H1 (cell line): ENCODE data around the gene COLEC12. TPM values are rescaled to one million over a fixed set of nuclear protein-coding genes. Genes with fewer than 3 reads are reported as not detected.

ENCODE experiments used
- CTCF ChIA-PET: fragments of 300-600 bp; sonication (Branson Sonifier 250); formaldehyde crosslinking; loops from one replicate; lab custom pipeline; 2021; ENCODE audit not compliant: partially characterized antibody; lab: Charles Lee
- POLR2A ChIA-PET: fragments of 300-600 bp; sonication (Branson Sonifier 250); formaldehyde crosslinking; loops from one replicate; lab custom pipeline; 2021; ENCODE audit warnings: inconsistent platforms; ENCODE audit not compliant: partially characterized antibody; lab: Charles Lee
- DNase-seq, 2 experiments: peaks; one replicate each; pipeline versions ENCODE4 v3.0.0 to v3.0.0-alpha.2; 2010 to 2022; ENCODE audit warnings: low spot score in 2 of 2, low read depth in 1 of 2, mixed read lengths in 1 of 2
- FAIRE-seq: peaks from 2 replicates; lab custom pipeline; 2011; peaks lifted over from hg19 to GRCh38; lab: Jason Lieb, UNC
- H2AFZ ChIP-seq: 2 replicates; pipeline ENCODE4 v1.8.1; 2012; ENCODE audit warnings: low read length, inconsistent platforms
- H2AK5ac ChIP-seq: 2 replicates; pipeline ENCODE4 v1.6.1; 2013; ENCODE audit warnings: low read depth, low read length
- H2BK120ac ChIP-seq: replicated peaks from 2 replicates; pipeline ENCODE3; 2013; ENCODE audit warnings: low read depth, low read length, inconsistent platforms
- H2BK12ac ChIP-seq: 2 replicates; pipeline ENCODE4 v1.6.1; 2013; ENCODE audit warnings: low read depth, low read length
- H2BK15ac ChIP-seq: 2 replicates; pipeline ENCODE4 v1.6.1; 2013; ENCODE audit warnings: low read length
- H2BK20ac ChIP-seq: 2 replicates; pipeline ENCODE4 v1.6.1; 2013; ENCODE audit warnings: low read length
- H2BK5ac ChIP-seq: 2 replicates; pipeline ENCODE4 v1.6.1; 2013; ENCODE audit warnings: low read depth, low read length
- H3K14ac ChIP-seq: 2 replicates; pipeline ENCODE4 v1.6.1; 2013; ENCODE audit warnings: inconsistent platforms; ENCODE audit not compliant: insufficient read length
- H3K18ac ChIP-seq: 2 replicates; pipeline ENCODE4 v1.6.1; 2013; ENCODE audit warnings: low read length; ENCODE audit errors: extremely low read depth
- H3K23ac ChIP-seq: 2 replicates; pipeline ENCODE4 v1.6.1; 2013; ENCODE audit warnings: inconsistent platforms; ENCODE audit not compliant: insufficient read length
- H3K23me2 ChIP-seq: 2 replicates; pipeline ENCODE4 v1.6.1; 2013; ENCODE audit warnings: low read depth, low read length
- H3K27ac ChIP-seq: 2 replicates; pipeline ENCODE4 v1.6.1; 2011; ENCODE audit warnings: low read depth, low read length, inconsistent platforms
- H3K27me3 ChIP-seq, 4 experiments: replicated peaks in 1 of 4; 1 replicate in 1 of 4; 2 replicates in 3 of 4; pipeline versions ENCODE4 v1.6.1 to v1.8.1; 2011 to 2013; ENCODE audit warnings: low read length in 3 of 4, mild to moderate bottlenecking in 3 of 4, inconsistent platforms in 2 of 4, mixed read lengths in 2 of 4, moderate library complexity in 1 of 4; ENCODE audit not compliant: control insufficient read depth in 3 of 4, insufficient read depth in 3 of 4; ENCODE audit errors: extremely low read depth in 1 of 4
- H3K36me3 ChIP-seq, 4 experiments: 2 replicates each; pipeline versions ENCODE4 v1.6.1 to v1.8.1; 2011 to 2013; ENCODE audit warnings: mild to moderate bottlenecking in 4 of 4, low read length in 3 of 4, moderate library complexity in 2 of 4, control low read depth in 1 of 4, inconsistent platforms in 1 of 4; ENCODE audit not compliant: insufficient read depth in 4 of 4, control insufficient read depth in 2 of 4
- H3K4ac ChIP-seq: replicated peaks from 2 replicates; pipeline ENCODE3; 2013; ENCODE audit warnings: low read length, low read depth, mixed read lengths, inconsistent platforms; ENCODE audit not compliant: insufficient read length
- H3K4me1 ChIP-seq, 4 experiments: replicated peaks in 1 of 4; 1 replicate in 1 of 4; 2 replicates in 3 of 4; pipeline versions ENCODE4 v1.6.1 to v1.8.1; 2011 to 2013; ENCODE audit warnings: low read length in 3 of 4, inconsistent platforms in 2 of 4, mixed read lengths in 1 of 4; ENCODE audit not compliant: insufficient read depth in 4 of 4, control insufficient read depth in 3 of 4
- H3K4me2 ChIP-seq, 2 experiments: 2 replicates each; pipeline versions ENCODE4 v1.6.1 to v1.8.1; 2011 to 2013; ENCODE audit warnings: low read depth in 2 of 2, low read length in 2 of 2, control low read depth in 1 of 2, inconsistent platforms in 1 of 2, mild to moderate bottlenecking in 1 of 2; ENCODE audit not compliant: insufficient read depth in 1 of 2
- H3K4me3 ChIP-seq, 4 experiments: fragments of 200-600, 300-600 bp in 1 of 4; sonication (generic), shearing (Covaris generic), sonication (Bioruptor Twin) in 1 of 4; 2 replicates each; pipeline versions ENCODE4 v1.5.1 to v1.8.1; 2011 to 2016; ENCODE audit warnings: low read length in 4 of 4, low read depth in 3 of 4, control low read depth in 2 of 4, inconsistent platforms in 2 of 4, mild to moderate bottlenecking in 2 of 4, mixed read lengths in 1 of 4, moderate library complexity in 1 of 4; ENCODE audit not compliant: insufficient read depth in 2 of 4; ENCODE audit errors: extremely low read depth in 1 of 4
- H3K56ac ChIP-seq: replicated peaks from 2 replicates; pipeline ENCODE3; 2013; ENCODE audit warnings: low read depth, mild to moderate bottlenecking, mixed read lengths, low read length, inconsistent platforms; ENCODE audit not compliant: insufficient read length
- H3K79me1 ChIP-seq: 2 replicates; pipeline ENCODE4 v1.6.1; 2013; ENCODE audit warnings: low read depth, low read length, control low read depth
- H3K79me2 ChIP-seq, 2 experiments: 2 replicates each; pipeline versions ENCODE4 v1.6.1 to v1.8.1; 2012 to 2013; ENCODE audit warnings: low read length in 2 of 2, mild to moderate bottlenecking in 2 of 2, inconsistent platforms in 1 of 2; ENCODE audit not compliant: insufficient read depth in 2 of 2, control insufficient read depth in 1 of 2
- H3K9ac ChIP-seq, 4 experiments: replicated peaks in 1 of 4; 1 replicate in 1 of 4; 2 replicates in 3 of 4; pipeline versions ENCODE4 v1.6.1 to v1.8.1; 2011 to 2013; ENCODE audit warnings: low read depth in 3 of 4, low read length in 3 of 4, control low read depth in 2 of 4, mild to moderate bottlenecking in 2 of 4, moderate library complexity in 2 of 4, inconsistent platforms in 1 of 4; ENCODE audit errors: extremely low read depth in 1 of 4
- H3K9me3 ChIP-seq, 2 experiments: 2 replicates each; pipeline versions ENCODE4 v1.6.1 to v1.8.1; 2012 to 2013; ENCODE audit warnings: mild to moderate bottlenecking in 2 of 2, moderate library complexity in 2 of 2, control low read depth in 1 of 2, inconsistent platforms in 1 of 2, low read depth in 1 of 2, low read length in 1 of 2, mixed read lengths in 1 of 2; ENCODE audit not compliant: insufficient read depth in 2 of 2
- H4K20me1 ChIP-seq, 2 experiments: replicated peaks in 1 of 2; 2 replicates each; pipeline versions ENCODE3 to v1.8.1; 2011 to 2013; ENCODE audit warnings: inconsistent platforms in 2 of 2, low read length in 2 of 2, mild to moderate bottlenecking in 1 of 2; ENCODE audit not compliant: insufficient read depth in 2 of 2, control insufficient read depth in 1 of 2
- H4K5ac ChIP-seq: 2 replicates; pipeline ENCODE4 v1.6.1; 2013; ENCODE audit warnings: low read length, low read depth, mixed read lengths, inconsistent platforms; ENCODE audit not compliant: insufficient read length
- H4K8ac ChIP-seq: 2 replicates; pipeline ENCODE4 v1.8.0; 2013; ENCODE audit warnings: mild to moderate bottlenecking, moderate library complexity, low read length, inconsistent platforms; ENCODE audit not compliant: insufficient read depth; ENCODE audit errors: extremely low read depth
- H4K91ac ChIP-seq: replicated peaks from 2 replicates; pipeline ENCODE3; 2013; ENCODE audit warnings: low read length, mixed read lengths, inconsistent platforms; ENCODE audit not compliant: insufficient read length
- CEBPB ChIP-seq: IDR thresholded peaks from 2 replicates; pipeline ENCODE4 v1.6.1; 2012; ENCODE audit warnings: low read depth, low read length
- CREB1 ChIP-seq: IDR thresholded peaks from 2 replicates; pipeline ENCODE4 v1.6.1; 2012; ENCODE audit warnings: inconsistent platforms
- CTBP2 ChIP-seq: IDR thresholded peaks from 2 replicates; pipeline ENCODE4 v1.7.0; 2011; ENCODE audit warnings: borderline replicate concordance, mild to moderate bottlenecking, moderate library complexity, mixed read lengths, low read length; ENCODE audit not compliant: insufficient read depth, insufficient read length
- CTCF ChIP-seq, 3 experiments: IDR thresholded peaks; 1 replicate in 2 of 3; 2 replicates in 1 of 3; pipeline versions ENCODE4 v1.5.1 to v1.6.1; 2011; ENCODE audit warnings: low read length in 3 of 3, mild to moderate bottlenecking in 3 of 3, inconsistent platforms in 2 of 3, low read depth in 1 of 3, moderate library complexity in 1 of 3; ENCODE audit not compliant: insufficient read depth in 1 of 3; ENCODE audit errors: control extremely low read depth in 1 of 3
- EP300 ChIP-seq, 2 experiments: IDR thresholded peaks; 1 replicate in 1 of 2; 2 replicates in 1 of 2; pipeline ENCODE4 v1.6.1; 2011 to 2012; ENCODE audit warnings: low read depth in 2 of 2, low read length in 2 of 2, mild to moderate bottlenecking in 2 of 2, borderline replicate concordance in 1 of 2, inconsistent platforms in 1 of 2, moderate library complexity in 1 of 2
- POLR2A ChIP-seq, 2 experiments: IDR thresholded peaks; 1 replicate in 1 of 2; 2 replicates in 1 of 2; pipeline ENCODE4 v1.6.1; 2011; ENCODE audit warnings: low read depth in 2 of 2, low read length in 2 of 2, mild to moderate bottlenecking in 2 of 2; ENCODE audit errors: control extremely low read depth in 1 of 2
- RFX5 ChIP-seq: IDR thresholded peaks from 2 replicates; pipeline ENCODE4 v1.6.1; 2011; ENCODE audit warnings: low read depth, low read length, improper control_type of control experiment, borderline replicate concordance
- SIN3A ChIP-seq, 2 experiments: IDR thresholded peaks in 1 of 2; conservative IDR thresholded peaks in 1 of 2; 2 replicates each; pipeline ENCODE4 v1.6.1; 2011 to 2012; ENCODE audit warnings: low read length in 2 of 2, improper control_type of control experiment in 1 of 2, low read depth in 1 of 2, mild to moderate bottlenecking in 1 of 2
- SIRT6 ChIP-seq: IDR thresholded peaks from one replicate; pipeline ENCODE4 v1.7.1; 2012; ENCODE audit warnings: low read length, inconsistent platforms
- SIX5 ChIP-seq: IDR thresholded peaks from 2 replicates; pipeline ENCODE4 v1.6.1; 2011; ENCODE audit warnings: mild to moderate bottlenecking, low read depth, low read length
- ZNF274 ChIP-seq: IDR thresholded peaks from 2 replicates; pipeline ENCODE4 v1.7.0; 2012; ENCODE audit warnings: low read length, borderline replicate concordance; ENCODE audit errors: extremely low read depth
- WGBS, 2 experiments: shearing (Covaris generic) in 1 of 2; methylation state at CpG; one replicate each; pipeline versions ENCODE4 v1.1.6 to v1.1.7; 2013 to 2015; ENCODE audit warnings: low lambda C conversion rate in 2 of 2, mixed read lengths in 2 of 2, inconsistent platforms in 1 of 2, low coverage in 1 of 2, missing lambda C conversion rate in 1 of 2; ENCODE audit not compliant: insufficient replicate concordance in 2 of 2, insufficient coverage in 1 of 2, insufficient read length in 1 of 2; ENCODE audit errors: extremely low coverage in 1 of 2, missing lambda C conversion rate in 1 of 2; 5-methylcytosine and 5-hydroxymethylcytosine counted together
- polyA plus RNA-seq, 7 experiments: library from polyadenylated mRNA; depleted of rRNA in 3 of 7; stranded (reverse) in 5 of 7; unstranded in 2 of 7; fragments of >200 nt in 5 of 7; fragments of 200-250 nt in 2 of 7; gene quantifications; 1 replicate in 5 of 7; 2 replicates in 1 of 7; 4 replicates in 1 of 7; pipeline versions ENCODE4 v1.2.1 to v1.2.3, GENCODE V29; 2011 to 2013; ENCODE audit warnings: missing spikeins in 2 of 7, mixed read lengths in 2 of 7
- total RNA-seq: library from RNA; stranded (reverse); fragmentation: NEBNext Ultra II Directional; extraction: Animal tissue kit (Norgen Biotek cat#: 25700); gene quantifications from 2 replicates; pipeline ENCODE4 v1.2.1, GENCODE V29; 2021

COLEC12 gene
- total and polyA plus RNA-seq, 2 of the 8 experiments (the other 6 are each of a cell fraction or from before 2014, with no cell fraction given), result 0.44 to 2.3 TPM

DNA sequence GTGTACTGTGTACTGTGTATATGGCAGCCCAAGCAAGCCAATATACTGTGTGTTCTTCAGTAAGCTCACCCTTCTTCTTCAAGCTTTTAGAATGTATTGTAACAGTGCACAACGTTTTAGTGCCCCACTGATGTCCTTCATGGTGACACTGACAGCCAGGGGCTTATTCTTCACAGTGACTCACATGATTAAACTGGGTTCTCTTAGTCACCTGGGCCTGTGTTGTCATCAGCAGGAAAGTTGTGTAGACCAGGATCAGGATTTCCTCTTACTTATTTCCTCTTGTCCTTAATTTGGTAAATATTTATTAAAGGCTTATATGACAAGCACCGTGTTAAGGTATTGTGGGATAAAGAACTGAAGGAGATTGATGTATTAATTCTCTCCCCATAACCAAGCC, 164.8 kb downstream of the COLEC12 start:
- Histone ChIP-seq H4K5ac (no peak overlapping the region), H3K4me2 (no peak overlapping the region), H3K4me3 (no peak overlapping the region), H4K91ac (no peak overlapping the region), H3K56ac (no peak overlapping the region), H3K9ac (no peak overlapping the region), H3K27me3 (no peaks in the 10 kb centered on the region), H3K14ac (no peak overlapping the region), H2BK20ac (no peak overlapping the region), H4K8ac (no peak overlapping the region), H3K23ac (no peak overlapping the region), H2BK12ac (no peak overlapping the region), H2BK15ac (no peak overlapping the region), H2BK5ac (no peak overlapping the region), H3K23me2 (no peaks in the 10 kb centered on the region), H2AK5ac (no peak overlapping the region), H3K36me3 (no peaks in the 10 kb centered on the region), H3K27ac (no peak overlapping the region), H2AFZ (no peak overlapping the region), H4K20me1 (no peaks in the 10 kb centered on the region), H2BK120ac (no peak overlapping the region), H3K4me1 (no peaks in the 10 kb centered on the region), H3K79me1 (no peaks in the 10 kb centered on the region), H3K9me3 (no peaks in the 10 kb centered on the region), H3K4ac (no peak overlapping the region), H3K79me2 (no peaks in the 10 kb centered on the region), H3K18ac (no peak overlapping the region)
- FAIRE-seq (no peak), DNase-seq (no peak)
- 84% methylated on average over 2 of the region's 2 CpGs; no CpG with 5 or more reads in 1 of the 2 experiments for WGBS, 2 experiments
- POLR2A ChIA-PET, result no interaction called here
- CTCF ChIA-PET, result no interaction called here
- no peak for TF ChIP-seq CTCF (IDR thresholded peaks at IDR 0.05; ENCODE audit: control extremely low read depth in 1 of 3, insufficient read depth in 1 of 3, low read depth in 1 of 3, low read length in 3 of 3)
- TF ChIP-seq CEBPB, result no peak
- TF ChIP-seq CTBP2, result no peak
- no peak for TF ChIP-seq RFX5
- no peak for TF ChIP-seq EP300 (IDR thresholded peaks at IDR 0.05; ENCODE audit: borderline replicate concordance in 1 of 2, low read depth in 2 of 2, low read length in 2 of 2)
- no peak for TF ChIP-seq SIRT6
- no peak for TF ChIP-seq ZNF274
- no peak for TF ChIP-seq CREB1
- TF ChIP-seq SIX5, result no peak
- TF ChIP-seq SIN3A (conservative IDR thresholded peaks at IDR 0.05 in 1 of 2, IDR thresholded peaks at IDR 0.05 in 1 of 2; ENCODE audit: low read depth in 1 of 2, low read length in 2 of 2), result no peak
- no peak for TF ChIP-seq POLR2A (IDR thresholded peaks at IDR 0.05; ENCODE audit: control extremely low read depth in 1 of 2, low read depth in 2 of 2, low read length in 2 of 2)
